HEK293 (cell line): ENCODE data around the gene GABBR2.
"Not testable (repeated sequence)": the region's sequence is repeated elsewhere in the genome, so short reads cannot be mapped to it uniquely, and the experiment has no call there.

Experiments used
- CTCF ChIP-seq: fragments of 450-650 bp; formaldehyde crosslinking; IDR thresholded peaks from 2 replicates; pipeline ENCODE4 v1.5.1; 2016; ENCODE audit warnings: missing biosample characterization, missing genetic modification characterization
- PBX3 ChIP-seq: sonication (generic); formaldehyde crosslinking; IDR thresholded peaks from 2 replicates; pipeline ENCODE4 v1.8.1; 2022; ENCODE audit warnings: mild to moderate bottlenecking, moderate library complexity, missing genetic modification reagents

- TF ChIP-seq CTCF (tag by site-specific recombination); PBX3: not testable (repeated sequence)
These were observed 200.4 kb downstream of the GABBR2 start for GRCh38 chr9:98508217-98508919.
